ENCODE data around the gene DR1.
A peak's percentile ranks its signal among the peaks of the same experiment; 100 is the strongest.

DR1 gene

GRCh38 chr1:93399781-93400180, 54.1 kb downstream of the DR1 start:
- Histone ChIP-seq H3K4me1 (ENCODE audit: control extremely low read depth in 1 of 4, control insufficient read depth in 4 of 4, insufficient read depth in 4 of 4, low read length in 3 of 4) (no peaks in the 10 kb centered on the region), H3K9me3 (ENCODE audit: control extremely low read depth in 1 of 5, control insufficient read depth in 4 of 5, insufficient read depth in 2 of 5, low read depth in 1 of 5, low read length in 4 of 5) (no peaks in the 10 kb centered on the region), H3K36me3 (ENCODE audit: control insufficient read depth in 4 of 4, insufficient read depth in 4 of 4, low read length in 3 of 4) (no peaks in the 10 kb centered on the region), H3K27ac (ENCODE audit: insufficient read depth in 1 of 2, low read depth in 1 of 2, low read length in 2 of 2, poor library complexity in 1 of 2, severe bottlenecking in 2 of 2) (no peak overlapping the region), H3K4me3 (ENCODE audit: control insufficient read depth in 1 of 7, extremely low read depth in 1 of 7, insufficient read depth in 4 of 7, low read depth in 2 of 7, low read length in 6 of 7) (no peak overlapping the region), H3K27me3 (replicated peaks in 2 of 5; ENCODE audit: control insufficient read depth in 4 of 5, insufficient read depth in 5 of 5, low read length in 4 of 5) (no peaks in the 10 kb centered on the region)
- DNase-seq: no peak
- ChIA-PET CTCF (no interaction called here), POLR2A (no interaction called here)

- no peak for DNase-seq
- peaks cover 0 to 4% (median 0%) of the 10 kb centered on the region in 5 experiments for H3K9me3 ChIP-seq (ENCODE audit: control extremely low read depth in 1 of 5, control insufficient read depth in 4 of 5, insufficient read depth in 2 of 5, low read depth in 1 of 5, low read length in 4 of 5)
- 100% methylated on average over 2 of the region's 4 CpGs for WGBS (ENCODE audit: insufficient coverage)
- H3K4me3 ChIP-seq (ENCODE audit: control insufficient read depth in 1 of 7, extremely low read depth in 1 of 7, insufficient read depth in 4 of 7, low read depth in 2 of 7, low read length in 6 of 7): no peak overlapping the region
- H3K27me3 ChIP-seq (replicated peaks in 2 of 5; ENCODE audit: control insufficient read depth in 4 of 5, insufficient read depth in 5 of 5, low read length in 4 of 5): no peaks in the 10 kb centered on the region
- POLR2A ChIA-PET: no interaction called here
- CTCF ChIA-PET: no interaction called here
- H3K36me3 ChIP-seq (ENCODE audit: control insufficient read depth in 4 of 4, insufficient read depth in 4 of 4, low read length in 3 of 4): no peaks in the 10 kb centered on the region
- H3K27ac ChIP-seq (ENCODE audit: insufficient read depth in 1 of 2, low read depth in 1 of 2, low read length in 2 of 2, poor library complexity in 1 of 2, severe bottlenecking in 2 of 2): no peak overlapping the region
- no peaks in the 10 kb centered on the region for H3K4me1 ChIP-seq (ENCODE audit: control extremely low read depth in 1 of 4, control insufficient read depth in 4 of 4, insufficient read depth in 4 of 4, low read length in 3 of 4)
Observed at GRCh38 chr1:93408203-93408602, 62.5 kb downstream of the DR1 start.

- Histone ChIP-seq H3K36me3 (ENCODE audit: control insufficient read depth in 4 of 4, insufficient read depth in 4 of 4, low read length in 3 of 4) (no peaks in the 10 kb centered on the region), H3K4me1 (ENCODE audit: control extremely low read depth in 1 of 4, control insufficient read depth in 4 of 4, insufficient read depth in 4 of 4, low read length in 3 of 4) (peaks cover 7 to 13% (median 11%) of the 10 kb centered on the region in 4 experiments), H3K27me3 (replicated peaks in 2 of 5; ENCODE audit: control insufficient read depth in 4 of 5, insufficient read depth in 5 of 5, low read length in 4 of 5) (no peaks in the 10 kb centered on the region), H3K4me3 (ENCODE audit: control insufficient read depth in 1 of 7, extremely low read depth in 1 of 7, insufficient read depth in 4 of 7, low read depth in 2 of 7, low read length in 6 of 7) (no peak overlapping the region), H3K27ac (ENCODE audit: insufficient read depth in 1 of 2, low read depth in 1 of 2, low read length in 2 of 2, poor library complexity in 1 of 2, severe bottlenecking in 2 of 2) (no peak overlapping the region), H3K9me3 (ENCODE audit: control extremely low read depth in 1 of 5, control insufficient read depth in 4 of 5, insufficient read depth in 2 of 5, low read depth in 1 of 5, low read length in 4 of 5) (peaks cover 0 to 4% (median 0%) of the 10 kb centered on the region in 5 experiments)
- WGBS (ENCODE audit: insufficient coverage): no CpG with 5 or more reads among the region's 2 CpGs
- DNase-seq: no peak
- ChIA-PET POLR2A (no interaction called here), CTCF (no interaction called here)
Observed at GRCh38 chr1:93411000-93411399, 65.3 kb downstream of the DR1 start.

- H3K27ac ChIP-seq (ENCODE audit: insufficient read depth in 1 of 2, low read depth in 1 of 2, low read length in 2 of 2, poor library complexity in 1 of 2, severe bottlenecking in 2 of 2): no peak overlapping the region
- WGBS (ENCODE audit: insufficient coverage): 0% methylated on average over 1 of the region's 3 CpGs
- peaks cover 0 to 1% (median 0%) of the 10 kb centered on the region in 5 experiments for H3K9me3 ChIP-seq (ENCODE audit: control extremely low read depth in 1 of 5, control insufficient read depth in 4 of 5, insufficient read depth in 2 of 5, low read depth in 1 of 5, low read length in 4 of 5)
- H3K27me3 ChIP-seq (replicated peaks in 2 of 5; ENCODE audit: control insufficient read depth in 4 of 5, insufficient read depth in 5 of 5, low read length in 4 of 5): no peaks in the 10 kb centered on the region
- peaks cover 7 to 13% (median 11%) of the 10 kb centered on the region in 4 experiments for H3K4me1 ChIP-seq (ENCODE audit: control extremely low read depth in 1 of 4, control insufficient read depth in 4 of 4, insufficient read depth in 4 of 4, low read length in 3 of 4)
- ChIA-PET POLR2A (interaction anchor here (0.7 kb wide), 1 partner anchor 79 kb away, joined by 3 read pairs; no protein-coding TSS in a partner anchor), CTCF (no interaction called here)
- H3K4me3 ChIP-seq (ENCODE audit: control insufficient read depth in 1 of 7, extremely low read depth in 1 of 7, insufficient read depth in 4 of 7, low read depth in 2 of 7, low read length in 6 of 7): peak overlapping the region in 4 of 7 experiments; percentile 9 to 59 (median 38)
- peak; percentile 11 to 57 (median 52) for DNase-seq
- no peaks in the 10 kb centered on the region for H3K36me3 ChIP-seq (ENCODE audit: control insufficient read depth in 4 of 4, insufficient read depth in 4 of 4, low read length in 3 of 4)
Observed at GRCh38 chr1:93414749-93415148, 69.0 kb downstream of the DR1 start.

- ChIA-PET POLR2A (no interaction called here), CTCF (no interaction called here)
- Histone ChIP-seq H3K27me3 (replicated peaks in 2 of 5; ENCODE audit: control insufficient read depth in 4 of 5, insufficient read depth in 5 of 5, low read length in 4 of 5) (no peaks in the 10 kb centered on the region), H3K27ac (ENCODE audit: insufficient read depth in 1 of 2, low read depth in 1 of 2, low read length in 2 of 2, poor library complexity in 1 of 2, severe bottlenecking in 2 of 2) (no peak overlapping the region), H3K9me3 (ENCODE audit: control extremely low read depth in 1 of 5, control insufficient read depth in 4 of 5, insufficient read depth in 2 of 5, low read depth in 1 of 5, low read length in 4 of 5) (no peaks in the 10 kb centered on the region), H3K4me3 (ENCODE audit: control insufficient read depth in 1 of 7, extremely low read depth in 1 of 7, insufficient read depth in 4 of 7, low read depth in 2 of 7, low read length in 6 of 7) (peak overlapping the region in 4 of 7 experiments; percentile 9 to 59 (median 35)), H3K36me3 (ENCODE audit: control insufficient read depth in 4 of 4, insufficient read depth in 4 of 4, low read length in 3 of 4) (no peaks in the 10 kb centered on the region), H3K4me1 (ENCODE audit: control extremely low read depth in 1 of 4, control insufficient read depth in 4 of 4, insufficient read depth in 4 of 4, low read length in 3 of 4) (peaks cover 7 to 13% (median 11%) of the 10 kb centered on the region in 4 experiments)
- WGBS (ENCODE audit: insufficient coverage): 25% methylated on average over 2 of the region's 3 CpGs
- DNase-seq: peak; percentile 16 to 62 (median 55)
Observed at GRCh38 chr1:93415296-93415695, 69.6 kb downstream of the DR1 start.

- Histone ChIP-seq H3K36me3 (ENCODE audit: control insufficient read depth in 4 of 4, insufficient read depth in 4 of 4, low read length in 3 of 4) (no peaks in the 10 kb centered on the region), H3K27ac (ENCODE audit: insufficient read depth in 1 of 2, low read depth in 1 of 2, low read length in 2 of 2, poor library complexity in 1 of 2, severe bottlenecking in 2 of 2) (no peak overlapping the region), H3K9me3 (ENCODE audit: control extremely low read depth in 1 of 5, control insufficient read depth in 4 of 5, insufficient read depth in 2 of 5, low read depth in 1 of 5, low read length in 4 of 5) (no peaks in the 10 kb centered on the region), H3K4me3 (ENCODE audit: control insufficient read depth in 1 of 7, extremely low read depth in 1 of 7, insufficient read depth in 4 of 7, low read depth in 2 of 7, low read length in 6 of 7) (no peak overlapping the region), H3K4me1 (ENCODE audit: control extremely low read depth in 1 of 4, control insufficient read depth in 4 of 4, insufficient read depth in 4 of 4, low read length in 3 of 4) (peaks cover 7 to 13% (median 11%) of the 10 kb centered on the region in 4 experiments), H3K27me3 (replicated peaks in 2 of 5; ENCODE audit: control insufficient read depth in 4 of 5, insufficient read depth in 5 of 5, low read length in 4 of 5) (no peaks in the 10 kb centered on the region)
- no peak for DNase-seq
- CTCF ChIA-PET: interaction anchor here (0.6 to 1.0 kb wide), 2 partner anchors 108 to 136 kb away, joined by 3 read pairs; no protein-coding TSS in a partner anchor
- POLR2A ChIA-PET: no interaction called here
- WGBS (ENCODE audit: insufficient coverage): 100% methylated on average over 2 of the region's 2 CpGs
Observed at GRCh38 chr1:93416183-93416582, 70.5 kb downstream of the DR1 start.
